GM12872 (cell line): ENCODE results near the gene PAQR8.

Experiments used
- CTCF ChIP-seq: IDR thresholded peaks from 3 replicates; pipeline ENCODE4 v1.5.1; 2011; ENCODE audit warnings: low read depth, mild to moderate bottlenecking, low read length, moderate library complexity; ENCODE audit not compliant: insufficient read depth

The PAQR8 gene

GRCh38 chr6:52392944-52393343 lies 31.0 kb downstream of the PAQR8 start:
- no peak for TF ChIP-seq CTCF

- no peak for TF ChIP-seq CTCF
Observed at GRCh38 chr6:52393780-52394179, 31.8 kb downstream of the PAQR8 start.

- no peak for TF ChIP-seq CTCF
Observed at GRCh38 chr6:52394251-52394666, 32.3 kb downstream of the PAQR8 start.

- TF ChIP-seq CTCF, result no peak
Observed at GRCh38 chr6:52395969-52396368, 34.0 kb downstream of the PAQR8 start.

GRCh38 chr6:52399511-52400312 lies 37.8 kb downstream of the PAQR8 start:
- peak; percentile 92 for TF ChIP-seq CTCF

- TF ChIP-seq CTCF, result no peak
Observed at GRCh38 chr6:52400313-52401041, 38.5 kb downstream of the PAQR8 start.

GRCh38 chr6:52403086-52403485 lies 41.1 kb downstream of the PAQR8 start:
- TF ChIP-seq CTCF, result no peak
